PC-3 (cell line): Measurements from ENCODE around the gene ZNF169.

ENCODE experiments used
- EZH2 ChIP-seq: fragments of 300-600 bp; sonication (generic); IDR thresholded peaks from one replicate; pipeline ENCODE4 v1.6.1; 2017; ENCODE audit warnings: antibody characterized with exemption, mild to moderate bottlenecking, low read length; ENCODE audit not compliant: unreplicated experiment
- EZH2phosphoT487 ChIP-seq: fragments of 300-600 bp; sonication (generic); IDR thresholded peaks from 2 replicates; pipeline ENCODE4 v1.6.1; 2018; ENCODE audit warnings: mild to moderate bottlenecking, antibody characterized with exemption, low read length, borderline replicate concordance
- TF ChIP-seq, protein P1 (sequence below): fragments of 300-600 bp; sonication (generic); conservative IDR thresholded peaks from 2 replicates; pipeline ENCODE4 v1.5.1; 2017; ENCODE audit warnings: antibody characterized with exemption, low read depth, mild to moderate bottlenecking, low read length

DNA sequence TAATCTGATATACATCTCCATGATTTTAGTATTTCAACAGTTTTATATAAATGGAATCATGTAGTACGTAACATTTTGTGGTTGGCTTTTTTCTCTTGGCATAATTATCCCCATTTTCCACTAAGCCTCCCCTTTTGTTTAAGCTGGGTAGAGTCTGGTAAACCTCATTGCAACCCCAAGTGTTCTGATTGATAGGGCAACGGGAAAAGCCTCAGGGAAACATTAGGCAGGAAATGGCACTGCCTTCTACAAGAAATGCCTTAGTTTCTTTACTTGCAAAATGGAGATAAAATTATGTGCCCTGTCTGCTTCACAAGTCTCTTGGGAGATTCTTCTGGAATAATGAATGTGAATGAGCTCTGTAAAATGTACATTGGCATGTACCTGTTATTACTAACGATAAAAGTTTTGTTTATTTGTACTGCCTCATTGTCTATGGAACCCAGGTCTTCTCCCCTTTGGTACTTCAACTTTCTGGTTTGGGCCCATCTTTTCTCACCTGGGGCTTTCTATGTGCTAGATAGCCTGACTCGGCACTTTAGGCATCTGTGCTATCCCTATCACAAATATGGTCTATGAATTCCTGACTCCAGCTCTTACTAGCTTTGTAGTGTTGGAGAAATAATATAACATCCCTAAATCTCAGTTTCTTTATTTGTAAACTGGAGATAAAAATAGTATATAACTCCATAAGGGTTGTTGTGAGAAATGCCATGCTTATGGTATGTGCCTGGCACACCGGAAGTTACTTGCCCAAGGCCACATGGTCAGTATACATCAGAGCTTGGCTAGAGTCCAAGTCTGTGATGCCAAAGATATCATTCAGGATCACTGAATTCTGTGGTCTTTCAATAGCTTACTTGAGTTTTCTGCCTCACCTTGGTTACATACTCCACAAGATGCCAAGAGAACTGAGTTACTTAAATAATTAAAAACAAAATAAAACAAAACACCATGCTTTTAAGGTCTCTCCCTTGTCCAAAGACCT lies 48.2 kb upstream of the ZNF169 start:
- TF ChIP-seq, protein P1, sequence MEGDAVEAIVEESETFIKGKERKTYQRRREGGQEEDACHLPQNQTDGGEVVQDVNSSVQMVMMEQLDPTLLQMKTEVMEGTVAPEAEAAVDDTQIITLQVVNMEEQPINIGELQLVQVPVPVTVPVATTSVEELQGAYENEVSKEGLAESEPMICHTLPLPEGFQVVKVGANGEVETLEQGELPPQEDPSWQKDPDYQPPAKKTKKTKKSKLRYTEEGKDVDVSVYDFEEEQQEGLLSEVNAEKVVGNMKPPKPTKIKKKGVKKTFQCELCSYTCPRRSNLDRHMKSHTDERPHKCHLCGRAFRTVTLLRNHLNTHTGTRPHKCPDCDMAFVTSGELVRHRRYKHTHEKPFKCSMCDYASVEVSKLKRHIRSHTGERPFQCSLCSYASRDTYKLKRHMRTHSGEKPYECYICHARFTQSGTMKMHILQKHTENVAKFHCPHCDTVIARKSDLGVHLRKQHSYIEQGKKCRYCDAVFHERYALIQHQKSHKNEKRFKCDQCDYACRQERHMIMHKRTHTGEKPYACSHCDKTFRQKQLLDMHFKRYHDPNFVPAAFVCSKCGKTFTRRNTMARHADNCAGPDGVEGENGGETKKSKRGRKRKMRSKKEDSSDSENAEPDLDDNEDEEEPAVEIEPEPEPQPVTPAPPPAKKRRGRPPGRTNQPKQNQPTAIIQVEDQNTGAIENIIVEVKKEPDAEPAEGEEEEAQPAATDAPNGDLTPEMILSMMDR, result no peak
- no peak for TF ChIP-seq EZH2phosphoT487
- TF ChIP-seq EZH2, result no peak
